Activated CD4-positive, alpha-beta T cell treated with anti-CD3 and anti-CD28 coated beads, Interleukin-2, amount 50 U/mL, for 48 hours (primary cell): ENCODE results near the gene UBL7.

Experiments used
- DNase-seq, 2 experiments: peaks; one replicate each; pipeline ENCODE4 v3.0.0-alpha.2; 2020

The UBL7 gene

GRCh38 chr15:74422652-74423430 is 38.1 kb downstream of the UBL7 start:
- no peak for DNase-seq

- no peak for DNase-seq
These were observed 38.7 kb downstream of the UBL7 start for GRCh38 chr15:74422265-74422651.

- no peak for DNase-seq
These were observed 39.4 kb downstream of the UBL7 start for GRCh38 chr15:74421302-74422245.

- no peak for DNase-seq
These were observed 40.6 kb downstream of the UBL7 start for GRCh38 chr15:74420193-74420905.

GRCh38 chr15:74419432-74419831 is 41.5 kb downstream of the UBL7 start:
- DNase-seq = no peak

GRCh38 chr15:74418575-74419338 is 42.2 kb downstream of the UBL7 start:
- DNase-seq = no peak

- no peak for DNase-seq
These were observed 43.3 kb downstream of the UBL7 start for GRCh38 chr15:74417670-74418069.

- no peak for DNase-seq
These were observed 43.7 kb downstream of the UBL7 start for GRCh38 chr15:74417225-74417624.

GRCh38 chr15:74415966-74416916 is 44.7 kb downstream of the UBL7 start:
- DNase-seq = no peak

GRCh38 chr15:74414603-74415338 is 46.2 kb downstream of the UBL7 start:
- DNase-seq = no peak

GRCh38 chr15:74414081-74414580 is 46.8 kb downstream of the UBL7 start:
- no peak for DNase-seq

GRCh38 chr15:74413350-74414080 is 47.4 kb downstream of the UBL7 start:
- no peak for DNase-seq

GRCh38 chr15:74412159-74412558 is 48.8 kb downstream of the UBL7 start:
- no peak for DNase-seq

GRCh38 chr15:74411686-74412085 is 49.3 kb downstream of the UBL7 start:
- DNase-seq = no peak

- DNase-seq = no peak
These were observed 50.5 kb downstream of the UBL7 start for GRCh38 chr15:74410502-74410901.

GRCh38 chr15:74409225-74409624 is 51.7 kb downstream of the UBL7 start:
- DNase-seq = no peak

- DNase-seq = no peak
These were observed 52.1 kb downstream of the UBL7 start for GRCh38 chr15:74408815-74409214.

- no peak for DNase-seq
These were observed 52.6 kb downstream of the UBL7 start for GRCh38 chr15:74408385-74408784.

GRCh38 chr15:74406992-74407705 is 53.8 kb downstream of the UBL7 start:
- DNase-seq = no peak
